BE2C (cell line): ENCODE data around the gene TNPO3.
"Not testable (repeated sequence)": the region's sequence is repeated elsewhere in the genome, so short reads cannot be mapped to it uniquely, and the experiment has no call there.

Source experiments
- DNase-seq: peaks from one replicate; pipeline ENCODE4 v3.0.0-alpha.2; 2020
- H3K27me3 ChIP-seq: fragments of 250-450 bp; sonication (Bioruptor Pico); 2 replicates; pipeline ENCODE4 v1.5.1; 2020; ENCODE audit warnings: mild to moderate bottlenecking
- H3K36me3 ChIP-seq: fragments of 250-450 bp; sonication (Bioruptor Pico); 2 replicates; pipeline ENCODE4 v1.5.1; 2020; ENCODE audit warnings: mild to moderate bottlenecking
- H3K4me1 ChIP-seq: fragments of 250-450 bp; sonication (Bioruptor Pico); 2 replicates; pipeline ENCODE4 v1.5.1; 2020
- H3K4me3 ChIP-seq: 2 replicates; pipeline ENCODE4 v1.5.1; 2011; ENCODE audit warnings: low read depth, low read length
- H3K9me3 ChIP-seq: fragments of 250-450 bp; sonication (Bioruptor Pico); 2 replicates; pipeline ENCODE4 v1.5.1; 2020
- CTCF ChIP-seq: IDR thresholded peaks from 2 replicates; pipeline ENCODE4 v1.5.1; 2012; ENCODE audit warnings: mild to moderate bottlenecking, low read depth, low read length

The TNPO3 gene

GRCh38 chr7:128913870-128914565, 140.9 kb downstream of the TNPO3 start:
- DNase-seq: no peak
- H3K36me3 ChIP-seq: no peaks in the 10 kb centered on the region
- H3K27me3 ChIP-seq: no peaks in the 10 kb centered on the region
- no peak overlapping the region for H3K4me3 ChIP-seq
- no peaks in the 10 kb centered on the region for H3K9me3 ChIP-seq
- H3K4me1 ChIP-seq: peaks cover 7% of the 10 kb centered on the region
- no peak for TF ChIP-seq CTCF

GRCh38 chr7:128912709-128913495, 142.0 kb downstream of the TNPO3 start:
- not testable (repeated sequence) for DNase-seq, H3K9me3 ChIP-seq, H3K27me3 ChIP-seq, H3K4me1 ChIP-seq, H3K4me3 ChIP-seq, H3K36me3 ChIP-seq

- TF ChIP-seq CTCF: no peak
- Histone ChIP-seq H3K9me3 (no peaks in the 10 kb centered on the region), H3K4me1 (peaks cover 10% of the 10 kb centered on the region), H3K27me3 (no peaks in the 10 kb centered on the region), H3K36me3 (no peaks in the 10 kb centered on the region), H3K4me3 (no peak overlapping the region)
- no peak for DNase-seq
These were observed 142.6 kb downstream of the TNPO3 start for GRCh38 chr7:128912281-128912680.

- no peaks in the 10 kb centered on the region for H3K27me3 ChIP-seq
- peaks cover 10% of the 10 kb centered on the region for H3K4me1 ChIP-seq
- DNase-seq: peak; percentile 50
- no peak overlapping the region for H3K4me3 ChIP-seq
- H3K9me3 ChIP-seq: no peaks in the 10 kb centered on the region
- TF ChIP-seq CTCF: no peak
- no peaks in the 10 kb centered on the region for H3K36me3 ChIP-seq
These were observed 143.4 kb downstream of the TNPO3 start for GRCh38 chr7:128911423-128912031.

GRCh38 chr7:128910569-128910945, 144.4 kb downstream of the TNPO3 start, which contains the start of gene KCP:
Gene KCP, minus strand, starts transcription at chr7:128910709. Its CDS starts 33 bp downstream, at chr7:128910676.
- H3K4me3 ChIP-seq: peak within 1 kb of the TSS; percentile 58
- no peaks in the 10 kb centered on the region for H3K9me3 ChIP-seq
- H3K4me1 ChIP-seq: peaks cover 10% of the 10 kb centered on the region
- H3K36me3 ChIP-seq: no peaks in the 10 kb centered on the region
- H3K27me3 ChIP-seq: no peaks in the 10 kb centered on the region
- no peak for DNase-seq
- no peak for TF ChIP-seq CTCF

- Histone ChIP-seq H3K36me3 (no peaks in the 10 kb centered on the region), H3K27me3 (no peaks in the 10 kb centered on the region), H3K4me1 (peaks cover 10% of the 10 kb centered on the region), H3K4me3 (peak overlapping the region; percentile 58), H3K9me3 (no peaks in the 10 kb centered on the region)
- TF ChIP-seq CTCF: no peak
- peak; percentile 84 for DNase-seq
These were observed 145.0 kb downstream of the TNPO3 start for GRCh38 chr7:128909625-128910568.
